AG08396 (cell line): ENCODE data around the gene CDH13.

Experiments
- DNase-seq: peaks from one replicate; pipeline ENCODE4 v3.0.0; 2012; ENCODE audit warnings: low spot score, mixed read lengths

Gene CDH13

DNA sequence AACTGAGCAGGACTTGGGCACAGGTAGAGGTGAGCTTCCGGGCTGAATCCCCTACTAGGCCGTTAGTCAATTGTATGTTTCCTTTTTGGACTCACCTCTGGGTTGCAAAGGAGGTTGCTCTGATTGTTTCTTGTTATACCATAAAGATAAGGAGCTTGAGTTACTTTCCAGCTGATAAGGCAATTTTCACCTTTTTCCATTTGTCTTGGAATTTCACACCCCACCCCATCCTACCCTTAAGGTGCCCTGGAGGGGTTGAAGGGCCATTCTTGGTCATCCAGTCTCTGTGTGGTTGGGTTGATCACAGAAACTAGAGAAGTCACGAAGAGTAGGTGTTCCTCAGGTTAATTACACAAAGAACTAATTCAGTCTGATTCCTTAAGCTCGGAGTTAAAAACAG is 162.2 kb downstream of the CDH13 start:
- DNase-seq = no peak

DNA sequence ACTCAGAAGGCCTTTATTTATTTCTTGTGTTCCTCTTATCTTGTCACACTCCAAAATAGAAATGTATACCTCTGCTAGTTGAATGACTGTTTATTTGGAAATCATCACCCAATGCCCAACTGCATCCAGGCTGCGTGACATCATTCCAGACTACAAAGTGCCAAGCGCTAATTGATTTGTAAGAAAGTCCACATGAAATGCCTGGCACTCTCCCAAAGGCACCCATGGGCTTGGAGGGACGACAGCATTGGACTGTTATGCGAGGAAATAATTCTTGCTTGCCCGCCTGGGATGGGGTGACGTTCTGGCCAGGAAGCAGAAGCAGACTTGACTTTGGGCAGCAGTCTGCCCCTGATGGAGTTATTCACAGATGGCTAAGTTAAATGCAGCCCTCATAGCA is 165.9 kb downstream of the CDH13 start:
- no peak for DNase-seq

DNA sequence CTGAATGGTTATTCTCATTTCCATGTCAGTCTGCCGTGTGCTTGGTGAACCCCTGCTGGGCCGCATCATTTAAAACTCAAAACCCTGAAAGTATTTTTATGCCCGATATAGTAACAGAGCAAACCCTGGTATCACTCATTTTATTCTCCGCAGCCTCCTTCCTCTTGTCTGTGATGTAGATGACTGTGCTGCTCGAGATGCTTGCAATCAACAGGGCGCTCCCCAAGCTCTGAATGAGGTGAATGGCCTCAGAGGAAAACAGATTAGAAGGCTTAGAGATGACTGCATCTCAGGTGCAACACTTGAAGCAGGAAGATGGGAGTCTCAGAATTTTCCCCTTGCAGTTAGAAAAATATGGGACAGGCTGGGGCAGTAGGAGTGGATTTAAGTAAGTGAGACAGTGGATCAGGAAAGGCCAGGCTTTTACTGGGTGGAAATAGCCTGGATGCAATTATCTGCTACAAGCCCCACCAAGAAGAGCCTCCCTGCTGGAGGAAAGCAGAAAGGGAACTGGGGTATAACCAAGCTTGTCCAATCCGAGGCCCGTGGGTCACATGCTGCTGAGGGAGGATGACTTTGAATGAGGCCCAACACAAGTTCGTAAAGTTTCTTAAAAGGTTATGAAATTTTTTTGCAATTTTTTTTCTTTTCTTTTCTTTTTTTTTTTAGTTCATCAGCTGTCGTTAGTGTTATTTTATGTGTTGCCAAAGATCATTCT is 166.9 kb downstream of the CDH13 start:
- no peak for DNase-seq

DNA sequence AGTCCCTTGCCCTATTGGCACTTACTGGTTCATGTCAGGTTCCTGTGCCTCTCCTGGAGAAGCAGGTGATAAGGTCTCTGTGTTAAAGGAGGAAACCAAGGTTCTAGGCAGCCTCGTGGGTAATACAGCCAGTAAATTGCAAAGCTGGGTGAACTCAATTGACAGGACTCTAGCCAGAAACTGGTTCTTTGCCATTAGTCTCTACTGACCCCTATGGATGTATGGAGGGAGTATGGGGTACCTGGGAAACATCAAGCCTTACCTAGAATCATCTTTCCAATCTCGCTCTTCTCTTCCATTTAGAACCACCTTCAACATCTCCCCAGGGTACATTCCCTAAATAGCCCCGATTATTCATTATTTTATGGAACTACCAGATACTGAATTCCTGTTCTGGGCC is 169.3 kb downstream of the CDH13 start:
- DNase-seq = no peak

DNA sequence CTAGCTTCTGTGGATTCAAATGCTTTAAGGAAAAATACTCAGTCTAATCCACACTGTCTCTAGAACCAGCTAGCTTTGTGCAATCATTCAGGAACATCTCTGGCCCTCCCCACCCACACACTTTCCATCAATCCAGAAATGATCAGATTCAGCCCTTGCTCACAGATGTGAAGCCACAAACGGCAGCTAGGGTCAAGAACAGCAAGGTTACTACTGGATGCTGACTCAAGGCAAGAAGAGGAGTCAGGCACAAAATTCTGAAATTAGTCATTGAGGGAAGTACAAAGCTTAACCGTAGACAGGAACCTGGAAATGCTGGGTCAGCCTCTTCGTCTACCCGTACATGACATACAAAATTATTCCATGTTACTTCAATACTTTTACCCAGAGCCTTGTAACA is 174.6 kb downstream of the CDH13 start:
- DNase-seq = no peak

DNA sequence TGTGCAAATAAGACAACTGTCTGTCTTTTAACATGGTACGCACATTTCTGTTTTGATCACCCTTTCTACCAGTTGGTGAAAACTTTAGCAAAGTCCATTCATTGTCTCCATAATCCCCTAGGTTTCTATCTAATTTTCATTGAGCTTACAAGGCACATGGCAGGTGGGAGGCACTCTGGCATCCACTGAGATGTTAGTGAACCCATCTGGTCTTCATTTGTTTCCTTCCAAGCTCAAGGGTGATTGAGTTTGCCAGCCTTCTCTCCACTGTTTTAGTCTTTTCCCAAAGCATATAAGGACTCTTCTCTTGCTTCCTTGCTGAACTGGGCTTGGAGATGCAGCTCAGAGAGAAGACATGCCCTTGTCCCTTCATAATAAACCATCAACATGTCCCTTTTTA is 179.1 kb downstream of the CDH13 start:
- DNase-seq = no peak

DNA sequence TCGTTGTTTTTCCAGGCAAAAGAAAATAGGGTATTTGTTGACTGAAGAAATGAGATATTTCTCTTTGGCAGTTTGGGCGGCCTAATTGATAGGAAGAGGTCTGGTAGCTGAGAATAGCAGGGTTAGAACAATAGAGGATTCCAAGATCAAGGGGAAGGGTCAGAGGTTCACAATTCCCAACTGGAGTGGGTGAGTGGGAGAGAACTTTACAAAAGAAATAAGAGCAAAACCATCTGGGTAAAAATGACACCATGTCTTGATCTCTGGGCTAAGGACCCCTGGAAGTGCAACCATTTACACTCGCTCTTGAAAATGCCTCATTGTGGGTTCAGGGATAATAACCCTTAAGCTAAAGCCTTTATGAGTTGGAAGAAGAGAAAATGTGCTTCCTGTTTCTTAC is 180.5 kb downstream of the CDH13 start:
- no peak for DNase-seq

DNA sequence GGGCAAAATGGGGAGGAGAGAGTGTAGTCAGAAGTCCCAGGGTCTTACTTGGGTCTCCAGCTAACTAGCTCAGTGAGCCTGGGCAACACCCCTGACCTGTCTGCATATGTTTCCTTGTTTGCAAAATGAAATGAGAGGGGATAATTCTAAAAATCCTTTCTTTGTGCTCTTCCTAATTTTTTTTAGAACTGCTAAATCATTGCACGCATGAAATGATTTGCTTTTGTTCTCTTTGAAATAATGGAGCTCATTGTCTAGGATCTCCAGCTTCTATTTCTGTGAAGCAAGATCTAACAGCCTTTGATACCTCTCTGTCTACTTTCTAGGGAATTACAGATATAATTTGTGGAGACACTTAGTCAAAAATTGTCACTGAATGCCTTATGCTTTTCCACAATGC is 181.3 kb downstream of the CDH13 start:
- DNase-seq = no peak

DNA sequence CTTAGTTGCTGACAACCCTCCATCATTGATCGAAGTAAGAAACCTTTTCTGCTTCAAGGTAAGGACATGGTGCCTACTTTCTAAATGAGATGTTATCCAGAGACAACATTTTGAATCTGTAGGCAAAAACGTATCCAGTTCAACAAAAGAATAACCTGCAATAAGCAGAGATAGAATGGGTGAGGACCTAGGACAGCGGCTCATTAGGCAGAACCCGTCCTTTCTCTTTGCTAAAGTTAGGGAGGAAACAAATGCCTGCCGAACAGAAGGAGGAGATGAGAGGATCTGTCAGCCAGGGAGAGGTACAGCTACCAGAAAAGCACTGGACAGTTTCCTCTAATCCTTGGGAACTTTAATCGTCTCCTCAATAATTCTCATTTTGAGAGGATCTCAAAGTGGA is 183.3 kb downstream of the CDH13 start:
- no peak for DNase-seq

DNA sequence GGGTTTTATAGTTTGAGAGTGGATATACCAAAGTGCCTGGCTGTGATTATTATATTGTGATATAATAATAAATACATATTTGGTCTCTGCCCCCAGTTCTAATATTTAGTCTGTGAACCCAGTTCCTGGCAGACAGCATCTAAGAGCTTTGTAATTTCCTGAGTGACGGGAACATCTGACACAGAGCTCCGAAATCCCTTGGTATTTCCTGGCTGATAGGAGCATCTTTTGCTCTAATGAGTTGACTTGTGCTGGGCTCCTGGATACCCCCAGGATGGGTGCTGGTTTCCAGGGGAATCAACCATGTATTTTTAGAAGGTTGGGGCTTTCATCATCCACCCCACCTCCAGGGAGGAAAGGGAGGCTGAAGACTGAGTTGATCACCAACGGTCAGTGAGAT is 187.3 kb downstream of the CDH13 start:
- DNase-seq = no peak

DNA sequence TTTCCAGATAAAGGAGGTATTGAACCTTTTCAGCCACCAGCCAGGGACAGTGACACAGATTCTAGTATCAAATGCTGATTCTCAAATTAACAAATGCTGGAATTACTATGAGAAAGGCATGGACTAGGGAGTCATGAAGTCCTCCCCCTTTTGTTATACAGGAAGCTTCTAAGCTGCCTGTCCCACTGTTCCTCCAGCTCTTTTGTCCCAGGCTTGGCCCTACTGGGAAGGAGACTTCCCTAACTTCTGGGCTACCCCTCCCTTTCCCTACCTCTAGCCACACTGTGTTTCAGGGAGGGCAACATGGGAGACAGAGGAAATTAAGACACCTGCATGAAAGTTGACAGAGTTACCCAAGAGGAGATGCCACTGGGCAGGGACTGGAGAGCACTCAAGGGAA is 192.5 kb downstream of the CDH13 start:
- no peak for DNase-seq

DNA sequence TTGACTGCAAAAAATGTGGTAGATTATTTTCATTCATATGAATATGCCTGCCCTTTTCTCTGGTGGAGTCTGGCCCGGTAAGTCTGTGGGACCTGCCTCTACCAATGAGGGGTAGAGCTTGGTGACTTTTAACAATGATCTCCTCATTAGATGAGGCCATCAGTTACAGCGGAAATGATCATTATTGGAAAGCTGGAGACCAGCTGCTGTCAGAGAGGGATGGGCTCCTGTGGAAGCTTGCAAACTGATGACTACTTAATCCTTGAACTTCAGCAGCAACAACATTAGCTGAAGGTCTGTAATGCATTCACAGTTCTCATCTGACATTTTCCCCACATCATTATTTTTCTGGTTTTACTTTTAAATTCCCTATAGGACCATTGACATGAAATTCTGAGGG is 194.1 kb downstream of the CDH13 start:
- no peak for DNase-seq

DNA sequence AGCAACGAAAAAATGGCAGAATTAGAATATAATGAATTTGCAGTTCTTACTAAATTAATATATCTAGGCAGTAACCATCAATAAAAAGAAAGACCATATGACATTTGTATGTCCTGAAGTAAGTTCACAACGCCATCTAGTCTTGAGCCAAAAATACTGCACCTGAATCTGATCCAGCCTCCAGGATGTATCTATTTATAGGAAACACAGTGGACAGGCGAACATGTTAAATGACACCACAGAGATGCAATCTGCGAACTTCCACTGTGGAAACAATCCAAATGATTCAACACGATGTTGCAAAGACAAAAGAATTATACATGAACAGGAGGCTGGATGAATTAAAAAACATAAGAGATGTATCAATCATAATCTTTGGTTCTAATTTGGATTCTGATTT is 197.6 kb downstream of the CDH13 start:
- DNase-seq = no peak

DNA sequence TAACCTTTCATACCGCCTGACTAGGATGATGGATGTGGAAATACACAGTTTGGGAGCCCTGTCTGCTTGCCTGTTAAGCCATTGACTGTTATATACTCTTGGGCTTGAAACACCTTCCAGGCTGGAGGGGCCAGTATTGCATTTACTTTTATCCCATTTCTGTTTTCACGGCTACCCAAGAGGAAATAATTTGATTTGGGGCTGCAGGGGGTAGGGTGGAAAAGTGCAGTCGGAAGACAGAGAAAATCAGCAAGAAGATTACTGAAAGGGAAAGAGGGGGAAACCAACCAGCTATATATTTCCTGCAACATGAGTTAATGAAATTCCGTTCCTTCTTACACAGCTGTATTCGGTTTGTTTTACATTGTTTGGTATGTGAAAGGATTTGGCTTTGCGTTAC is 202.5 kb downstream of the CDH13 start:
- no peak for DNase-seq

DNA sequence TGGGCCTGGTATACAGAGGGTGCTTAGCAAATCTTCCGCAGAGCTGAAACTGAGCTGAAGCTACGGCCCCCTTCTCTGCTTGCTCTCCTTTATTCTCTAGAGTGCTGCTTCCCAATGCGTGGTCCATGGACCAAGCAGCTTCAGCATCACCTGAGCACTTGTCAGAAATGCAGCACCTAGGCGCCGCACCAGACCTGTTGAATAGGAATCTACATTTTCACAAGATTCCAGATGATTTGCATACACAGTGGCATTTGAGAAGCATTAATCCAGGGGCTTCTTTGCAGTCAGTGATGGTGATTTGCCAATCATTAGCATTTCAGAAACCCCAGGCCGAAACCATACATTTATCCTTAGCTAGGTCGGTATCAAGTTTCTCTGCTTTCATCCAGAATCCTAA is 204.2 kb downstream of the CDH13 start:
- no peak for DNase-seq

DNA sequence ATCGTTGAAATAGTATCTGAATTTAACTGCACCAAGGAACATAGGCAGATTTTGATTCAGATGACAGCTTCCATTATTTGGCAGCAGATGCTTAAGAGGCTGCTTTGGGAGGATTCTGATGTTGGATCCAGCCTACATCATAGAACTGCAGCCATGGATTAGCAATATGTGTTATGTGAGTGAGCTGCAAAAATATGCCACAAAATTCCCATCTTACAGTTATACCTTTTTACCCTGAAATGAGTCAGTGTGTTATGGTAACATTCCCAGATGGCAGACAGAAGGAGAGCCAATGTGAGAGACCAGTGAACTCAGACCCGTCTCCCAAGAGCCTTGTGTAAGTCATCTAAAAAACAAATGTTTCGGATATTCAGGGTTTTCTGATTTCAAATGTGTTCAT is 206.1 kb downstream of the CDH13 start:
- peak; percentile 10 for DNase-seq

DNA sequence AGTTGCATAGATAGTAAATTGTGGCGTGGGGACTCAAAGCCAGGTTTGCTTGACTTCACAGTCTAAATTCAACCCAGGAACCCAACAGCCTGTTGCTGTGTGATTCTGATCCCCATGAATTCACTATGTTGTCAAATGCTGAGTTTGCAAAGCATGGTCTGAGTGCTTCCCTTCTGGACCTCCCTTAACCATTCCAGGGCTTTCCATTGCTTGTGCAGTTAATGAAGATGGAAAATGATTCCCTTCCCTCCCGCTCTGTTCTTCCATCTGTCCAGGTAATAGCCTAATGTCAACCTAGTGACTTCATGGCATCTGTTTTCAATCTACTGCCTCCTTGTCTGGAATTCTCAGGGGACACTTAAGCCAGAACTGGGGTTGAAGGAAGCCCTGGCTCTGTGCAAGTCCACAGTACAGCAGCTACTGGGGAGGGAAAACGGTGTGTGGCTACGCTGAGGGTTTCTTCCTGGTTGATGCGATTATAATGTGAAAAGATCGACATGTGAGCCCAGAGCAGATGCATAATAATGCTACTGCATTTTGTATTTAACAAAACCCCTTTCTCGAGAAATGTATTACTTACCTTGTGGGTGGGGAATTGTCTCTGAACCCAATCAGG is 206.7 kb downstream of the CDH13 start:
- DNase-seq = no peak

DNA sequence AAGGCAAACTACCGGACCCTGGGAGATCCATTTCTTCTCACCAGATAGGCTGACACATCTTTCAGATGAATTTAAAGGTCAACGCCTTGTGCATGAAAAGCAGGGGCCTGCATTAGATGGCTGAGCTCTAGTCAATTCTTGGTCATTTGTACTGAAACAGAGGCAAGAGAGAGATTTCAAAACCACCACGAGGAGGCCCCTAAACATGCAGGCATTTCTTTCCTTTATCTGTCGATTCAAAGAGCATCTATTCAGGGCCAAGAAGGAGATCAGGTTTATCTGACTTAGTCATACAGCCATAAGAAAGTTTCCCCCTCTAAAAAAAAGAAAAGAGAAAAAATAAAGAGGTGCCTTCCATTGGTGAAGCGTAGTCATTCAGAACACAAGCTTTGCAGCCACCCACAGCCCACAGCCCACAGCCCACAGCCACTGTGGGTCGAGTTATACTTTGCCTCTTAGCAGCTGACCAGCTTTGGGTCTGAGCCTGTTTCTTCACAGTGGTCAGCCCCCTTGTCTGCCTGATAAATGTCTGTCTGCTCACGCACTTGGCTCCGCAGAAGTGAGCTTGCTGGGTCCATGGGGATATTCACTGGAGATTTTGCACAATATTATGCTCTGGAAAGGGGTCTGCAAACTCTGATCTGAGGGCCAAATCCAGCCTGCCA is 207.5 kb downstream of the CDH13 start:
- DNase-seq = no peak

DNA sequence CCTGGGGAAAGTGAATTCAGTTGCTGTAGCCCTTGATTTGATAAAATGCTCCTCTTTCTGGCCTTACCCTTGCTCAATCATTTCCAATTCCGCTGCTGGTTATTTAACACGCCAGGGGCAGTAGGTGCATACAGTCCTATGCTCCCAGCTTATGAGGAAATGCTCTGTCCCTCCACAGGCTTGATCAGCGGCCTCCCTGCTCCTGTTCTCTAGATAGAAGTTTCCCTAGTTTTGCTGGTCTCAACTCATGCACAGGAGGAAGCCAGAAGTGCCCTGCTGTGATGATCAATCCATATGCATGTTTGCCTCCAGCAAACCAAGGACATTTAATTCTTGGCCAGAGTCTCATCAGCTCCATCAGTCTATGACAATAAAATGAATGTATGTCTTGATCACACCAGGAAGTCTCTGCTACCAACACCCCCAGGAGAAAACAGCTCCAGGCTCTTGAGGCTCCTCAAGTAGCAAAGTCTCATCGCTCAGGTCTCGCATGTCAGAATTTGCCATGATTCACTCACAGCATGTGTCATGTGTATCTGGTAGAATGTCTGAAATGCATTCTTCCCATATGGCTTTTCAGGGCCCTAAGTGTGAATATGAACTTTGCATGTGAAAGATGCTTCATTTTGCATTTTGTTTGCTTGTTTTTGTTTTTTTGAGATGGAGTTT is 208.9 kb downstream of the CDH13 start:
- no peak for DNase-seq

DNA sequence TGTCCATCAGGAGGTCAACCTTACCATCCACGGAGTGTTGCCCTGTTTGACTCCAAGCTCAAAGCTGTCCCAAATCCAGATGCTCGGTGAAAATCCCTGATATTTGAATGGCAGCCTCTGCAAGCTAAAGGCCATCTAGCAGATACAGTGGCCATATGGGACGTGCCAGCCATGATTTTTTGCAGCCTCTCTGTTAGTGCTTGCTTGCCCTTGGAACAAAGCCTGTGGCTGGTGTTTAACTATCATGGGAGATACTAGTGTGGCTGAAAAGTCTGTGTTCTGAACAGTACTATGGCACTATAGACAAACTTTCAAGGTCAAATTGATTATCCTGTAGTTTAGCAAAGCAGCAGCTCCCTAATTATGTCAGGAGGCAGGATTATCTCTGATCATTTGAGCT is 214.3 kb downstream of the CDH13 start:
- no peak for DNase-seq

DNA sequence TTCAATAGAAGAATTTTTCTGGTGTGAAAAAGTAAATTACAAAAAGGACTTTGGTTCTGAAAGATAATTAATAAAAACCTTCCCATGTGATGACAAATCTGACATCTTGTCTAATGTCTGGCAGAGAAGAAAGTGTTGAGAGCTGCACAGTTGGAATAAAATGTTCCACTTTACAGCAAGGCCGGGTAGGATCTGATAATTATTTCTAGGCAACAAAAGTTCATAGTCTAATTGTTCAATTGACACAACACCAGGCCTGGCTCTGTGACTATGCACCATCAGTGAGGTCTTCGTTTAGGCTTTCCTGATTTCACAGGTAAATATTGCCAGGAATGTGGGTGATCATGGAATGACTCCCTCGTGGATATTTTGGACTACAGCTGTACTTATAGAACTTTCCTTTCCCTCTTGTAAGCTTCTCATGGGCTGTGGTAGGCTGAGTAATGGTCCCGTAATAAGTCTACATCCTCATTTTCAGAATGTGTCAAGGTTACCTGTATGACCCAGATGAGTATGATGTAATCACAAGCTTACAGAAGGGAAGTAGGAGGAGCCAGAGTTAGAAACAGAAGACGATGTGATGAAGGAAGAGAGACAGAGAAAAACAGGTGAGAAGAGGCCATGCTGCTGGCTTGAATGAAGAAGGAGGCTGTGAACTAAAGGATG is 217.0 kb downstream of the CDH13 start:
- no peak for DNase-seq

DNA sequence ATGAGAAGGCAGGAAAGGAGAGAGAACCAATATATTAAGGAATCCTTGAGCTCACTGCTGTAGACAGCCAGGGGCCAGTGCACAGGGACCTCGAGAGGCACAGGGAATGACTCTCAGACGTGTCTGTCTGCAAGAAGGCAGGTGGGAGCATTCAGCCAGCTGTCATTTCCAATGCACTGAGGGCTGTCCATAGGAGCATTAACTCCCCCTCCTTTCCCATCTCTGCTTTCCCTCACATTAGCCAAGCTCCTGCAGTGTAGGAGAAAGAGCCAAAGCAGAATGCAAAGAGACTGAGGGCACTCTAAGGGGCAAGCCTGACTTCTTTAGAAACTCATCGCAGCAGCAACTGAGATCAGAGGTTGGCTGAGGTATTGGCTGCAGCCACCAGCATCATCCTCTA is 218.3 kb downstream of the CDH13 start:
- DNase-seq = no peak

DNA sequence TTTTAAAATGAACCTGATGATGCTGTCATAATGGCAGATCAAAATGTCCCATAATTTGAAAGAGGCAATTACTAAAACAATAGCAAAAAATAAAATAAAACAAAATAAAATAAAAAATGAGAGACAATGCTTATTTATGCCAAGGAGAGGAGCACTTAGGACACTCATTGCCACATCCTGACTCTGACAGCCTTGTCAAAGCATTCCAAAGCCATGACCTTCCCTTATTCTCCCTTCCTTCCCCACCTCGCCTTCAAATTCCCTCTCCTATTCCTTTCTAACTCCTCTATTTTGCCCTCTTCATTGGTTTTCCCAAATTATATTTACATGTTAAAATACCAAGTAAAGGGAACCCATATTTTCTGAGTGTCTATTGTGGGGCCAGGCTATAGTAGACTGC is 220.0 kb downstream of the CDH13 start:
- no peak for DNase-seq
